Measurements from ENCODE around the gene VRK2.

VRK2 gene

GRCh38 chr2:58098254-58099095, 51.9 kb downstream of the VRK2 start:
- H3K9me2 ChIP-seq (ENCODE audit: low read depth, low read length) = no peaks in the 10 kb centered on the region
- H4K20me1 ChIP-seq (ENCODE audit: insufficient read depth, low read length) = no peaks in the 10 kb centered on the region
- no peak overlapping the region for H3K4me3 ChIP-seq (ENCODE audit: low read depth, low read length, poor library complexity, severe bottlenecking)
- no peak overlapping the region for H3K9ac ChIP-seq (ENCODE audit: low read length)
- H3F3A ChIP-seq (ENCODE audit: insufficient read depth, low read length) = no peaks in the 10 kb centered on the region
- H3K79me2 ChIP-seq (ENCODE audit: insufficient read depth, low read length) = peaks cover 4% of the 10 kb centered on the region; the same call in 1 of the 2 replicates
- no peak for TF ChIP-seq EZH2 (IDR thresholded peaks at IDR 0.05; ENCODE audit: borderline replicate concordance, low read length)
- no peak for TF ChIP-seq CTCF (IDR thresholded peaks at IDR 0.05; ENCODE audit: low read length)
- H3K27ac ChIP-seq (ENCODE audit: low read depth, low read length, poor library complexity, severe bottlenecking) = no peak overlapping the region
- H3K27me3 ChIP-seq (ENCODE audit: insufficient read depth, low read length) = no peaks in the 10 kb centered on the region
- no peak overlapping the region for H3K4me2 ChIP-seq (ENCODE audit: low read length)
- no peaks in the 10 kb centered on the region for H3K4me1 ChIP-seq (ENCODE audit: insufficient read depth, low read length, severe bottlenecking)
- H3K36me3 ChIP-seq (ENCODE audit: insufficient read depth, low read length) = no peaks in the 10 kb centered on the region
- no peak overlapping the region for H2AFZ ChIP-seq (ENCODE audit: low read length)
- H3K9me3 ChIP-seq (ENCODE audit: low read length) = no peaks in the 10 kb centered on the region

- no peaks in the 10 kb centered on the region for H3K9me3 ChIP-seq (ENCODE audit: low read length)
- H3K9me2 ChIP-seq (ENCODE audit: low read depth, low read length) = no peaks in the 10 kb centered on the region
- no peaks in the 10 kb centered on the region for H3K27me3 ChIP-seq (ENCODE audit: insufficient read depth, low read length)
- no peaks in the 10 kb centered on the region for H3F3A ChIP-seq (ENCODE audit: insufficient read depth, low read length)
- peaks cover 4% of the 10 kb centered on the region; the same call in 1 of the 2 replicates for H3K79me2 ChIP-seq (ENCODE audit: insufficient read depth, low read length)
- H3K4me3 ChIP-seq (ENCODE audit: low read depth, low read length, poor library complexity, severe bottlenecking) = no peak overlapping the region
- H3K27ac ChIP-seq (ENCODE audit: low read depth, low read length, poor library complexity, severe bottlenecking) = no peak overlapping the region
- no peaks in the 10 kb centered on the region for H3K36me3 ChIP-seq (ENCODE audit: insufficient read depth, low read length)
- TF ChIP-seq CTCF (IDR thresholded peaks at IDR 0.05; ENCODE audit: low read length) (no peak), EZH2 (IDR thresholded peaks at IDR 0.05; ENCODE audit: borderline replicate concordance, low read length) (no peak)
- no peaks in the 10 kb centered on the region for H3K4me1 ChIP-seq (ENCODE audit: insufficient read depth, low read length, severe bottlenecking)
- no peaks in the 10 kb centered on the region for H4K20me1 ChIP-seq (ENCODE audit: insufficient read depth, low read length)
- H3K4me2 ChIP-seq (ENCODE audit: low read length) = no peak overlapping the region
- H2AFZ ChIP-seq (ENCODE audit: low read length) = no peak overlapping the region
- H3K9ac ChIP-seq (ENCODE audit: low read length) = no peak overlapping the region
Observed at GRCh38 chr2:58099096-58099769, 52.6 kb downstream of the VRK2 start.

- no peak for TF ChIP-seq EZH2 (IDR thresholded peaks at IDR 0.05; ENCODE audit: borderline replicate concordance, low read length)
- Histone ChIP-seq H3K4me2 (ENCODE audit: low read length) (no peak overlapping the region), H4K20me1 (ENCODE audit: insufficient read depth, low read length) (no peaks in the 10 kb centered on the region), H3K27ac (ENCODE audit: low read depth, low read length, poor library complexity, severe bottlenecking) (no peak overlapping the region), H3K9me2 (ENCODE audit: low read depth, low read length) (no peaks in the 10 kb centered on the region), H3K36me3 (ENCODE audit: insufficient read depth, low read length) (no peaks in the 10 kb centered on the region), H3K27me3 (ENCODE audit: insufficient read depth, low read length) (no peaks in the 10 kb centered on the region), H3K79me2 (ENCODE audit: insufficient read depth, low read length) (no peaks in the 10 kb centered on the region), H2AFZ (ENCODE audit: low read length) (no peak overlapping the region), H3K9me3 (ENCODE audit: low read length) (no peaks in the 10 kb centered on the region), H3F3A (ENCODE audit: insufficient read depth, low read length) (no peaks in the 10 kb centered on the region), H3K4me3 (ENCODE audit: low read depth, low read length, poor library complexity, severe bottlenecking) (no peak overlapping the region), H3K4me1 (ENCODE audit: insufficient read depth, low read length, severe bottlenecking) (no peaks in the 10 kb centered on the region), H3K9ac (ENCODE audit: low read length) (no peak overlapping the region)
Observed at GRCh38 chr2:58101500-58101899, 54.9 kb downstream of the VRK2 start.

All from OCI-LY1 (cell line).